Liver (tissue), 9 donors: ENCODE measurements around the gene HDAC9. TPM values are rescaled to one million over a fixed set of nuclear protein-coding genes. Genes with fewer than 3 reads are reported as not detected.

Source experiments
- DNase-seq: peaks from one replicate; pipeline ENCODE4 v3.0.0-alpha.2; 2017; ENCODE audit warnings: low spot score
- H3K27ac ChIP-seq, 2 donors: one replicate each; pipeline ENCODE4 v1.7.0; 2013; ENCODE audit warnings: inconsistent platforms in 2 of 2, low read length in 2 of 2, control low read depth in 1 of 2, low read depth in 1 of 2, mild to moderate bottlenecking in 1 of 2
- H3K27me3 ChIP-seq, 4 donors: one replicate each; pipeline versions ENCODE4 v1.6.1 to v1.7.0; 2013; ENCODE audit warnings: low read length in 3 of 4, inconsistent platforms in 1 of 4, mild to moderate bottlenecking in 1 of 4, moderate library complexity in 1 of 4; ENCODE audit not compliant: control insufficient read depth in 4 of 4, insufficient read depth in 4 of 4
- H3K36me3 ChIP-seq, 4 donors: one replicate each; pipeline versions ENCODE4 v1.6.1 to v1.7.0; 2013; ENCODE audit warnings: low read length in 3 of 4, mild to moderate bottlenecking in 3 of 4, low read depth in 1 of 4, moderate library complexity in 1 of 4; ENCODE audit not compliant: control insufficient read depth in 4 of 4, insufficient read depth in 3 of 4
- H3K4me1 ChIP-seq, 4 donors: one replicate each; pipeline versions ENCODE4 v1.6.1 to v1.7.0; 2013; ENCODE audit warnings: low read length in 3 of 4, mild to moderate bottlenecking in 3 of 4, moderate library complexity in 1 of 4; ENCODE audit not compliant: control insufficient read depth in 4 of 4, insufficient read depth in 4 of 4
- H3K4me3 ChIP-seq, 3 donors: one replicate each; pipeline versions ENCODE4 v1.6.1 to v1.7.0; 2013; ENCODE audit warnings: low read length in 3 of 3, control low read depth in 1 of 3, low read depth in 1 of 3, mild to moderate bottlenecking in 1 of 3
- H3K9ac ChIP-seq, 2 donors: one replicate each; pipeline ENCODE4 v1.7.0; 2013; ENCODE audit warnings: low read length in 2 of 2, mild to moderate bottlenecking in 2 of 2, moderate library complexity in 2 of 2, control low read depth in 1 of 2, low read depth in 1 of 2
- H3K9me3 ChIP-seq, 4 donors: one replicate each; pipeline versions ENCODE4 v1.6.1 to v1.7.0; 2013; ENCODE audit warnings: low read length in 3 of 4; ENCODE audit not compliant: control insufficient read depth in 4 of 4
- EGR1 ChIP-seq, 2 donors: IDR thresholded peaks; 2 replicates each; pipeline ENCODE4 v1.6.1; 2016 to 2018; ENCODE audit warnings: antibody characterized with exemption in 2 of 2, low read depth in 2 of 2
- FOXA1 ChIP-seq: IDR thresholded peaks from 2 replicates; pipeline ENCODE4 v1.6.1; 2016; ENCODE audit warnings: antibody characterized with exemption
- FOXA2 ChIP-seq: IDR thresholded peaks from 2 replicates; pipeline ENCODE4 v1.6.1; 2016; ENCODE audit warnings: antibody characterized with exemption
- HNF4A ChIP-seq, 2 donors: conservative IDR thresholded peaks; 2 replicates each; pipeline ENCODE4 v1.6.1; 2016; ENCODE audit warnings: antibody characterized with exemption in 2 of 2, mild to moderate bottlenecking in 2 of 2
- HNF4G ChIP-seq: IDR thresholded peaks from 2 replicates; pipeline ENCODE4 v1.6.1; 2016; ENCODE audit warnings: antibody characterized with exemption
- JUND ChIP-seq, 2 donors: IDR thresholded peaks; 2 replicates each; pipeline ENCODE4 v1.6.1; 2016; ENCODE audit warnings: antibody characterized with exemption in 2 of 2
- RAD21 ChIP-seq, 2 donors: IDR thresholded peaks; 2 replicates each; pipeline ENCODE4 v1.6.1; 2016; ENCODE audit warnings: antibody characterized with exemption in 2 of 2, mild to moderate bottlenecking in 2 of 2
- SP1 ChIP-seq: IDR thresholded peaks from 2 replicates; pipeline ENCODE4 v1.6.1; 2018; ENCODE audit warnings: antibody characterized with exemption, mild to moderate bottlenecking
- TAF1 ChIP-seq: conservative IDR thresholded peaks from 2 replicates; pipeline ENCODE4 v1.6.1; 2016; ENCODE audit warnings: antibody characterized with exemption, mild to moderate bottlenecking
- YY1 ChIP-seq: IDR thresholded peaks from 2 replicates; pipeline ENCODE4 v1.6.1; 2016; ENCODE audit warnings: antibody characterized with exemption, mild to moderate bottlenecking
- WGBS: extraction: QIAGEN DNeasy Blood & Tissue Kit; methylation state at CpG from one replicate; pipeline ENCODE4 v1.1.7; 2013; 5-methylcytosine and 5-hydroxymethylcytosine counted together
- polyA plus RNA-seq, 2 donors: library from polyadenylated mRNA; stranded (reverse) in 1 of 2; unstranded in 1 of 2; fragments of 200-250 nt in 1 of 2; fragments of >200 nt in 1 of 2; fragmentation: Nextera tagmentation in 1 of 2; extraction: Ambion mirVana in 1 of 2; gene quantifications; one replicate each; pipeline versions ENCODE4 v1.2.1 to v1.2.3, GENCODE V29; 2013 to 2015
- total RNA-seq, 2 donors: library from RNA; depleted of rRNA; stranded (reverse); fragments of >200 nt; gene quantifications; one replicate each; pipeline ENCODE4 v1.2.3, GENCODE V29; 2014
- TF ChIP-seq, protein P1 (sequence below): IDR thresholded peaks from 2 replicates; pipeline ENCODE4 v1.6.1; 2016; ENCODE audit warnings: antibody characterized with exemption
- TF ChIP-seq, protein P2 (sequence below): IDR thresholded peaks from 2 replicates; pipeline ENCODE4 v1.6.1; 2016; ENCODE audit warnings: antibody characterized with exemption, mild to moderate bottlenecking
- TF ChIP-seq, protein P3 (sequence below): IDR thresholded peaks from 2 replicates; pipeline ENCODE4 v1.6.1; 2016; ENCODE audit warnings: antibody characterized with exemption
- TF ChIP-seq, protein P4 (sequence below): fragments of 150-350 bp; IDR thresholded peaks from 2 replicates; pipeline ENCODE4 v1.5.1; 2017; ENCODE audit warnings: improper control_type of control experiment, low read depth, low read length; ENCODE audit not compliant: missing input control
- donor health status: healthy.
- donor health status: healthy.
- donor health status: healthy.
- donor health status: healthy.
- donor health status: healthy.

Gene HDAC9
- total and polyA plus RNA-seq, 4 donors = 1.0 to 10.1 (median 2.3) TPM

DNA sequence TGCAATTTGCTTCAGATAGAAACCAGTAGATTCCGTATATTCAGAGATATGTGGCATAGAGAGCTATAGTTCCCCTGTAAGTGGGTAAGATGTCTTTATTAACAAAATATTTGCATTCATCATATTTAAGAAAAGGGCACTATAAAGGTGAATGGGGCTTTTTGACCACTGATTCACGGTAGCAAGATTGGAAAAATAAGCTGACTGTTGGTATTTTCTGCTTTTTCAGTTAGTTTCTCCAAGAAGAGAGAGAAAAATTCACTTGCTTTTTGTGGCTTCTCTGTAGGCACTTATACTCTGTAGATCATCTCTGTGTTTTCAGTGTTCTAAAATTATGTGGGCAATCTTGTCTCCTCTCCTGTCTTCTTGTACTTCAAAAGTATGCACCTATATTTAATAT, 376.8 kb downstream of the HDAC9 start (continued):
- no peak for TF ChIP-seq FOXA1

DNA sequence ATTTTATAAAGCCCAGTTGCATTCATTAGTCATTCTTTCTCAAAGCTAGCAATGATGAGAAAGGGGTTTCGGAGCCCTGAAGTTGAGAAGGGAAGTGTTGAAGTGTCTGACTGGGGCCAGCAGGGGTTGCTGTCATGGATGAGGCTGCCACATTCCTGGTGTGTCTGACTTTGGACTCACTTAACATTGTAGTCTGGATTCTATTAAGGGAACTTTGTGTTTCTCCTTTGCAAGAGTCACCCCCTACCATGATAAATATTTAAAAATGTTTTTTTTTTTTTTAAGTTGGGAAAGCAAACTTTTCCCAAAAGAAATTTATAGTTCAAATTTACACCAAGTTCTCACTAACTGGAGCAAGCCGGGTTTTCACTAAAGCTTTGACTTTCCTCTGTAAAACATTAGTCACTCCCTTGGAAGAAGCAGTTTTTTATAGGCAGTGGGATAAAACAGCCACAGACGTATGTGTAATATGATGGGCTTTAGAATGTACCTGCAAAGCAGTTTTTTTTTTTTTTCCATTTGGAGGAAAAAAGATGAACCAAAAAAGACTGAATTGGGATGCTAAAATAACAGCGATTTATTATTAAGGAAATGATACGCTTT, 378.3 kb downstream of the HDAC9 start:
- Histone ChIP-seq H3K9me3 (no peaks in the 10 kb centered on the region), H3K9ac (no peak overlapping the region), H3K27ac (no peak overlapping the region), H3K27me3 (no peaks in the 10 kb centered on the region), H3K4me3 (no peak overlapping the region), H3K36me3 (no peaks in the 10 kb centered on the region), H3K4me1 (no peaks in the 10 kb centered on the region)
- WGBS = 72% methylated on average over 5 of the region's 5 CpGs
- no peak for TF ChIP-seq FOXA1
- TF ChIP-seq, protein P1, sequence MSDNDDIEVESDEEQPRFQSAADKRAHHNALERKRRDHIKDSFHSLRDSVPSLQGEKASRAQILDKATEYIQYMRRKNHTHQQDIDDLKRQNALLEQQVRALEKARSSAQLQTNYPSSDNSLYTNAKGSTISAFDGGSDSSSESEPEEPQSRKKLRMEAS = no peak
- TF ChIP-seq EGR1 (IDR thresholded peaks at IDR 0.05; ENCODE audit: low read depth in 2 of 2) = no peak
- DNase-seq = no peak

DNA sequence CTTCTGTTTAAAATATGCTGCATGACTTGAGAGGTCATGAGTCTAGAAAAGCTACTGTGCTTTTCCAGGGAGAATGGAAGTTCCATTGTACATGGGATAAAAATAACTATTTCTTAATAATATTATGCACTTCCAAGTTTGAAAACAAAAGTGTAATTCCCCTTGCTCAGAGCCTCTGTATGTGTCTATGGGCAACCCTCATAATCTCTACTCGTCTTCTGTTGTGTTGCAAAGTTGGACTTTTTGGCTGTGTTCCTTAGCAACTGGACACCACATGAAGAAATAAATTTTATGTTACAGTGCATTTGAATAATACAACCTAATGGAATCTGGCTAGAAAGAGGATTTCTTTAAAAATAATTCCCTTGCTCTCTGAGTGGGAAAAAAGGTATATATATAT, 379.3 kb downstream of the HDAC9 start:
- Histone ChIP-seq H3K9ac (no peak overlapping the region), H3K27me3 (no peaks in the 10 kb centered on the region), H3K27ac (no peak overlapping the region), H3K36me3 (no peaks in the 10 kb centered on the region), H3K4me1 (no peaks in the 10 kb centered on the region), H3K9me3 (no peaks in the 10 kb centered on the region), H3K4me3 (no peak overlapping the region)
- no peak for DNase-seq
- TF ChIP-seq EGR1 (IDR thresholded peaks at IDR 0.05; ENCODE audit: low read depth in 2 of 2) = no peak
- no peak for TF ChIP-seq FOXA1
- TF ChIP-seq FOXA2 = no peak
- no peak for TF ChIP-seq YY1
- TF ChIP-seq, protein P2, sequence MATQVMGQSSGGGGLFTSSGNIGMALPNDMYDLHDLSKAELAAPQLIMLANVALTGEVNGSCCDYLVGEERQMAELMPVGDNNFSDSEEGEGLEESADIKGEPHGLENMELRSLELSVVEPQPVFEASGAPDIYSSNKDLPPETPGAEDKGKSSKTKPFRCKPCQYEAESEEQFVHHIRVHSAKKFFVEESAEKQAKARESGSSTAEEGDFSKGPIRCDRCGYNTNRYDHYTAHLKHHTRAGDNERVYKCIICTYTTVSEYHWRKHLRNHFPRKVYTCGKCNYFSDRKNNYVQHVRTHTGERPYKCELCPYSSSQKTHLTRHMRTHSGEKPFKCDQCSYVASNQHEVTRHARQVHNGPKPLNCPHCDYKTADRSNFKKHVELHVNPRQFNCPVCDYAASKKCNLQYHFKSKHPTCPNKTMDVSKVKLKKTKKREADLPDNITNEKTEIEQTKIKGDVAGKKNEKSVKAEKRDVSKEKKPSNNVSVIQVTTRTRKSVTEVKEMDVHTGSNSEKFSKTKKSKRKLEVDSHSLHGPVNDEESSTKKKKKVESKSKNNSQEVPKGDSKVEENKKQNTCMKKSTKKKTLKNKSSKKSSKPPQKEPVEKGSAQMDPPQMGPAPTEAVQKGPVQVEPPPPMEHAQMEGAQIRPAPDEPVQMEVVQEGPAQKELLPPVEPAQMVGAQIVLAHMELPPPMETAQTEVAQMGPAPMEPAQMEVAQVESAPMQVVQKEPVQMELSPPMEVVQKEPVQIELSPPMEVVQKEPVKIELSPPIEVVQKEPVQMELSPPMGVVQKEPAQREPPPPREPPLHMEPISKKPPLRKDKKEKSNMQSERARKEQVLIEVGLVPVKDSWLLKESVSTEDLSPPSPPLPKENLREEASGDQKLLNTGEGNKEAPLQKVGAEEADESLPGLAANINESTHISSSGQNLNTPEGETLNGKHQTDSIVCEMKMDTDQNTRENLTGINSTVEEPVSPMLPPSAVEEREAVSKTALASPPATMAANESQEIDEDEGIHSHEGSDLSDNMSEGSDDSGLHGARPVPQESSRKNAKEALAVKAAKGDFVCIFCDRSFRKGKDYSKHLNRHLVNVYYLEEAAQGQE = no peak
- TF ChIP-seq, protein P3, sequence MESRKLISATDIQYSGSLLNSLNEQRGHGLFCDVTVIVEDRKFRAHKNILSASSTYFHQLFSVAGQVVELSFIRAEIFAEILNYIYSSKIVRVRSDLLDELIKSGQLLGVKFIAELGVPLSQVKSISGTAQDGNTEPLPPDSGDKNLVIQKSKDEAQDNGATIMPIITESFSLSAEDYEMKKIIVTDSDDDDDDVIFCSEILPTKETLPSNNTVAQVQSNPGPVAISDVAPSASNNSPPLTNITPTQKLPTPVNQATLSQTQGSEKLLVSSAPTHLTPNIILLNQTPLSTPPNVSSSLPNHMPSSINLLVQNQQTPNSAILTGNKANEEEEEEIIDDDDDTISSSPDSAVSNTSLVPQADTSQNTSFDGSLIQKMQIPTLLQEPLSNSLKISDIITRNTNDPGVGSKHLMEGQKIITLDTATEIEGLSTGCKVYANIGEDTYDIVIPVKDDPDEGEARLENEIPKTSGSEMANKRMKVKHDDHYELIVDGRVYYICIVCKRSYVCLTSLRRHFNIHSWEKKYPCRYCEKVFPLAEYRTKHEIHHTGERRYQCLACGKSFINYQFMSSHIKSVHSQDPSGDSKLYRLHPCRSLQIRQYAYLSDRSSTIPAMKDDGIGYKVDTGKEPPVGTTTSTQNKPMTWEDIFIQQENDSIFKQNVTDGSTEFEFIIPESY = no peak
- TF ChIP-seq RAD21 (IDR thresholded peaks at IDR 0.05) = no peak
- 49% methylated on average over 1 of the region's 1 CpG for WGBS

DNA sequence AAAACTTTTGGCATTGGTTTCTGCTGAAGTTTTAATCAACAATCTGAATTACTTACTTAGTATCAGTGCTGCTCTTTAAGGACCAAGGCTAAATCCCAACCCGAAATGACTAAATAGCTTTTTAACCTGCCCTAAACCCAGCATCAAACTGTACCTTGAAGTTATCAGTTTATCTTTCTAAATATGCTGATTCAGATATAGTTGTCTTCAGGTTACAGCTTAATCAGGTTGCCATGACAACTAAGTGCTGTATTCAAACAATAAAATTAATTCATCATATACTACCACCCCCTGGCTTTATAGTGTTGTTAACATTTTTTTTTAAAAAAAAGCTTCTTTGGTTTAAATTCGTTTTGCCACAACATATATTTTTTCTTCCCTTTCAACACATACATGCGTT, 382.3 kb downstream of the HDAC9 start:
- no peak for DNase-seq
- Histone ChIP-seq H3K4me1 (no peaks in the 10 kb centered on the region), H3K27me3 (no peaks in the 10 kb centered on the region), H3K27ac (no peak overlapping the region), H3K4me3 (no peak overlapping the region), H3K9ac (no peak overlapping the region), H3K9me3 (no peaks in the 10 kb centered on the region), H3K36me3 (no peaks in the 10 kb centered on the region)
- WGBS = 62% methylated on average over 3 of the region's 3 CpGs
- no peak for TF ChIP-seq SP1
- no peak for TF ChIP-seq HNF4G
- TF ChIP-seq FOXA1 = no peak
- TF ChIP-seq JUND (IDR thresholded peaks at IDR 0.05) = no peak
- TF ChIP-seq, protein P4, sequence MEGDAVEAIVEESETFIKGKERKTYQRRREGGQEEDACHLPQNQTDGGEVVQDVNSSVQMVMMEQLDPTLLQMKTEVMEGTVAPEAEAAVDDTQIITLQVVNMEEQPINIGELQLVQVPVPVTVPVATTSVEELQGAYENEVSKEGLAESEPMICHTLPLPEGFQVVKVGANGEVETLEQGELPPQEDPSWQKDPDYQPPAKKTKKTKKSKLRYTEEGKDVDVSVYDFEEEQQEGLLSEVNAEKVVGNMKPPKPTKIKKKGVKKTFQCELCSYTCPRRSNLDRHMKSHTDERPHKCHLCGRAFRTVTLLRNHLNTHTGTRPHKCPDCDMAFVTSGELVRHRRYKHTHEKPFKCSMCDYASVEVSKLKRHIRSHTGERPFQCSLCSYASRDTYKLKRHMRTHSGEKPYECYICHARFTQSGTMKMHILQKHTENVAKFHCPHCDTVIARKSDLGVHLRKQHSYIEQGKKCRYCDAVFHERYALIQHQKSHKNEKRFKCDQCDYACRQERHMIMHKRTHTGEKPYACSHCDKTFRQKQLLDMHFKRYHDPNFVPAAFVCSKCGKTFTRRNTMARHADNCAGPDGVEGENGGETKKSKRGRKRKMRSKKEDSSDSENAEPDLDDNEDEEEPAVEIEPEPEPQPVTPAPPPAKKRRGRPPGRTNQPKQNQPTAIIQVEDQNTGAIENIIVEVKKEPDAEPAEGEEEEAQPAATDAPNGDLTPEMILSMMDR = no peak
- TF ChIP-seq TAF1 = no peak
- TF ChIP-seq EGR1 (IDR thresholded peaks at IDR 0.05; ENCODE audit: low read depth in 2 of 2) = no peak
- no peak for TF ChIP-seq HNF4A (conservative IDR thresholded peaks at IDR 0.05)
- TF ChIP-seq, protein P2 = no peak
- TF ChIP-seq, protein P1 = no peak
